ENCODE results near the gene KDM2A.

Gene KDM2A

GRCh38 chr11:67274768-67275605 is 155.9 kb downstream of the KDM2A start:
- no peak for DNase-seq

- DNase-seq: no peak
Measured at GRCh38 chr11:67275606-67276409, 156.7 kb downstream of the KDM2A start.

DNA sequence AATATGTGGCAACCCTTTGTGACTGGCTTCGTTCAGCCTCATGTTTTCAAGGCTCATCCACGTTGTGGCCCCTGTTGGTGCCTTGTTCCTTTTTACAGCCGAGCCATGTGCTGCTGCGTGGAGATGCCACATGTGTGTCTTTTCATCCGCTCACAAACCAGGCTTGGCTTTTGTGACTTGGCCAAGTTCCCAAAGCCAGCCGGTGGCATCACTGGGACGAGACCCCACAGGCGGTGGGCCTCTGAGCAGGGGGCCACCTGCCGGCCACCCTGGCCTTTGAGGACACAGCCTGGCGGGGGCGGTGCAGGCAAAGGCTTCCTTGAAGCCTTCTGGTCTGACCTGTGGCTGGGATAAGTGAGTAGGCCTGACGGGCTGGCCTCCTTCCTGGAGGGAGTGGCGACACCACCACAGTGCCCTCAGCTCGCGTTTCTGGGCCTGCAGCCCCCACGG is 157.7 kb downstream of the KDM2A start:
- no peak for DNase-seq

- DNase-seq: no peak
Measured at GRCh38 chr11:67277231-67277961, 158.3 kb downstream of the KDM2A start.

DNA sequence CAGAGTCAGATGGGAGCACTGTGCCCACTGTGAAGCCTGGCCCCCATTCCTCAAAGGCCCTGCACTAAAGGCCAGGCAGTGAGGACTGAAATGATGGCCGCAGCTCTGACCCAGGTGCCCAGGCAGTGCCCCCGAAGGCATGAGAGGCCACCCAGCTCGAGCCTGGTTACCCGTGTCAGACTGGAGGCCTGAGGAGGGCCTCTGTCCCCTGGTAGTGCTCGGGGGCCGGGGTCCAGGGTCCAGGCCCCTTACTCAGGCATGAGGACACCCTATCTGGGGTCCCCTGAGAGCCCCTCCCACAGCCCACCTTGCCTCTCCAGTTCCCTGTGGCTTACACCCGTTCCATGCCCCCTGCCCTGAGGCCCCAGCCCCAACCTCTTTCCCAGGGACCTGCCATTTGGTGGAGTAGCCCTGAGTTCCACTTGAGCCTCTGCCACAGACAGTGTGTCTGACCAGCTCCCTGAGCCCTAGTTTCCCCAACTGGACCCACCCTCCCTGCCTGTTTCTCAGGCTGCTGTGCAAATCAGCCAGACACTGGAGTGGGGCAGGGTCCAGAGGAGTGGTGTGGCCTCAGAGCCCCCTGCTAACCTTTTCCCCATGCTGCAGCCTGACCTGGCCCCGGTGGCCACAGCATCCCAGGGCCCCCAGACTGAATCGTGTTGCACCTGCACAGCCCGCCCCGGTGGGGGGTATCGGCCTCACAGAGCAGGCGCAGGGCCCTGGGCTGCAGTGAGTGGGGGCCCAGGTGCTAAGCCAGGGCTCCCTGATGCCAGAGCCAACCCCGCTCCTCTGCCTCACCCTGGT is 159.3 kb downstream of the KDM2A start:
- DNase-seq: no peak

DNA sequence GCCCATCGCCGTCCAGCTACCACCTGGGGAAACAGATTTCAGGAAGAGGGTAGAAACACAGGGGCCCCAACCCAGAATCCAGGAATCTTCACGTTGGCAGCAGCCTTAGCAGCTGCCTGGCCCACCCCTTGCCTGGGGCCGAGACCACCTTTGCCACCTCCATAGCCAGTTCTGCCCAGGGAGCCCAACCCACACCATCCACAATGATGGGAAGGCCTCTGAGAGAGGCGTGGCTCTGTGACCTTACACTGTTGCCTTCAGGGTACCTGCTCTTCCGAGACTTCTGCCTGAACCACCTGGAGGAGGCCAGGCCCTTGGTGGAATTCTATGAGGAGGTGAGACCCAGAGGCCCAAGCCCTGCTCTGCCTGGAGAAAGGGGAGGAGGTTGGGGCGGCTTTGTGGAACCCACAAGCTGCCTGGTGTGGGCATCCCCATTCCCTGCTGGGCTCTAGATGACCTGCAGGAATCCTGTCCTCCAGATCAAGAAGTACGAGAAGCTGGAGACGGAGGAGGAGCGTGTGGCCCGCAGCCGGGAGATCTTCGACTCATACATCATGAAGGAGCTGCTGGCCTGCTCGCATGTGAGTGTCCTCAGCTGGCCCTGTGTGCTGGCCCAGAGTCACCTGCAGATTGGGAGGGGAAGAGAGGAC is 160.0 kb downstream of the KDM2A start:
- DNase-seq: no peak

GRCh38 chr11:67279589-67280340 is 160.7 kb downstream of the KDM2A start:
- DNase-seq: no peak

DNA sequence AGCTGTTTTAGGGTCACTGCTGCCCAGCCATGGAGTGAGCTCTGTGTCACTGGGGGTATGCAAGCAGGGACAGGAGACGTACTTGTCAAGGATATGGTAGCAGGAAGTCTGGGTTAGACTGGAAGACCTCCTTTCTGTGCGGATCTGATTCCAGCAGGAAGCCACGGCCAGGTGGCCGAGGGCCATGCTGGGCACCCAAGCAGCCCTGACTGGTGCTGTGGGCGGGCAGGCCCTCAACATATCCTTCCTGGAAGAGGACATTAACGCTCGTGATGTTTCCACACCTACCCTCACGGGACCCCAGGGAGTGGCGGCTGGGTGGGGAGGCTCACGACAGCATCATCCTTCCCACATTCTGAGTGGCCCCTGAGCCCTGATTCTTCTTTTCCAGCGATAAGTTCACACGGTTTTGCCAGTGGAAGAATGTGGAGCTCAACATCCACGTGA is 161.3 kb downstream of the KDM2A start:
- DNase-seq: no peak

GRCh38 chr11:67280788-67281551 is 161.9 kb downstream of the KDM2A start:
- no peak for DNase-seq

- DNase-seq: no peak
Measured at GRCh38 chr11:67281552-67282150, 162.6 kb downstream of the KDM2A start.

DNA sequence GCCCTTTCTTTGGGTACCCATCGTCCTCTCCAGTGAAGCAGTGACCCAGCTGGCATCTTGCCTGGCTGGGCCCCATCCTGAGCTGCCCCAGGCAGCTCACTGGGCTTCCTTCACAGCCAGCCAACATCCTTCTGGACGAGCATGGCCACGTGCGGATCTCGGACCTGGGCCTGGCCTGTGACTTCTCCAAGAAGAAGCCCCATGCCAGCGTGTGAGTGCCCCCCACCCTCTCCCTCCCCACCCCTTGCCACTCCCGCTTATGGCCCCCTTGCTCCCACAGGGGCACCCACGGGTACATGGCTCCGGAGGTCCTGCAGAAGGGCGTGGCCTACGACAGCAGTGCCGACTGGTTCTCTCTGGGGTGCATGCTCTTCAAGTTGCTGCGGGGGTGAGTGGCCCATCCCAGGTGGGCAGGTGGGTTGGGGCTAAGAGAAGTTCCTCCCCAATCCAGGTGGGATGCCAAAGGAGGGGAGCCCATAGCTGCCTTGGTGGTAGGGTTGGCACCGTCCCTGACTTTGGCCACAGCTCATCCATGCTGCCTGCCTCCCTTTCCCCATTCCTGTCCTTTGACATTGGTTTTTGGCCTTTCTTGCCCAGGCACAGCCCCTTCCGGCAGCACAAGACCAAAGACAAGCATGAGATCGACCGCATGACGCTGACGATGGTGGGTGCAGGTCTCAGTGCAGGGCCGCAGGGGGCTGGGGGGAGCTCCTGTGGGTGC is 163.3 kb downstream of the KDM2A start:
- no peak for DNase-seq

GRCh38 chr11:67282876-67283371 is 163.9 kb downstream of the KDM2A start:
- no peak for DNase-seq

GRCh38 chr11:67283481-67283963 is 164.5 kb downstream of the KDM2A start:
- no peak for DNase-seq

DNA sequence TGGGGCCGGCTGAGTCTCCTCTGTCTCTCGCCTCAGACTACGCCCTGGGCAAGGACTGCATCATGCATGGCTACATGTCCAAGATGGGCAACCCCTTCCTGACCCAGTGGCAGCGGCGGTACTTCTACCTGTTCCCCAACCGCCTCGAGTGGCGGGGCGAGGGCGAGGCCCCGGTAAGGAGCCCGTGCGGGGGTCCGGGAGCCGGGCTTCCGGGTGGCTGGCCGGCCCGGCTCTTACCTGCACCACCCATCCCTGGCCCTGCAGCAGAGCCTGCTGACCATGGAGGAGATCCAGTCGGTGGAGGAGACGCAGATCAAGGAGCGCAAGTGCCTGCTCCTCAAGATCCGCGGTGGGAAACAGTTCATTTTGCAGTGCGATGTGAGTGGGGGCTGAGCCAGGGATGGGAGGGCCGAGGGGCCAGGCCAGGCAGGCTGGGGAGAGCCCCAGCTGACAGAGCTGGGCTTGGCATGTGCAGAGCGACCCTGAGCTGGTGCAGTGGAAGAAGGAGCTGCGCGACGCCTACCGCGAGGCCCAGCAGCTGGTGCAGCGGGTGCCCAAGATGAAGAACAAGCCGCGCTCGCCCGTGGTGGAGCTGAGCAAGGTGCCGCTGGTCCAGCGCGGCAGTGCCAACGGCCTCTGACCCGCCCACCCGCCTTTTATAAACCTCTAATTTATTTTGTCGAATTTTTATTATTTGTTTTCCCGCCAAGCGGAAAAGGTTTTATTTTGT is 165.9 kb downstream of the KDM2A start:
- DNase-seq: no peak

DNA sequence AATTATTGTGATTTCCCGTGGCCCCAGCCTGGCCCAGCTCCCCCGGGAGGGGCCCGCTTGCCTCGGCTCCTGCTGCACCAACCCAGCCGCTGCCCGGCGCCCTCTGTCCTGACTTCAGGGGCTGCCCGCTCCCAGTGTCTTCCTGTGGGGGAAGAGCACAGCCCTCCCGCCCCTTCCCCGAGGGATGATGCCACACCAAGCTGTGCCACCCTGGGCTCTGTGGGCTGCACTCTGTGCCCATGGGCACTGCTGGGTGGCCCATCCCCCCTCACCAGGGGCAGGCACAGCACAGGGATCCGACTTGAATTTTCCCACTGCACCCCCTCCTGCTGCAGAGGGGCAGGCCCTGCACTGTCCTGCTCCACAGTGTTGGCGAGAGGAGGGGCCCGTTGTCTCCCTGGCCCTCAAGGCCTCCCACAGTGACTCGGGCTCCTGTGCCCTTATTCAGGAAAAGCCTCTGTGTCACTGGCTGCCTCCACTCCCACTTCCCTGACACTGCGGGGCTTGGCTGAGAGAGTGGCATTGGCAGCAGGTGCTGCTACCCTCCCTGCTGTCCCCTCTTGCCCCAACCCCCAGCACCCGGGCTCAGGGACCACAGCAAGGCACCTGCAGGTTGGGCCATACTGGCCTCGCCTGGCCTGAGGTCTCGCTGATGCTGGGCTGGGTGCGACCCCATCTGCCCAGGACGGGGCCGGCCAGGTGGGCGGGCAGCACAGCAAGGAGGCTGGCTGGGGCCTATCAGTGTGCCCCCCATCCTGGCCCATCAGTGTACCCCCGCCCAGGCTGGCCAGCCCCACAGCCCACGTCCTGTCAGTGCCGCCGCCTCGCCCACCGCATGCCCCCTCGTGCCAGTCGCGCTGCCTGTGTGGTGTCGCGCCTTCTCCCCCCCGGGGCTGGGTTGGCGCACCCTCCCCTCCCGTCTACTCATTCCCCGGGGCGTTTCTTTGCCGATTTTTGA is 166.8 kb downstream of the KDM2A start:
- DNase-seq: no peak

GRCh38 chr11:67286621-67287333 is 167.7 kb downstream of the KDM2A start:
- no peak for DNase-seq

All from islet precursor cell (in vitro differentiated cells).